ENCODE measurements around the gene AKNAD1. TPM values are rescaled to one million over a fixed set of nuclear protein-coding genes. Genes with fewer than 3 reads are reported as not detected.
"Not testable (repeated sequence)": the region's sequence is repeated elsewhere in the genome, so short reads cannot be mapped to it uniquely, and the experiment has no call there.

Gene AKNAD1
- total RNA-seq, 1 experiment from 2014 or later, result 7.2 TPM

DNA sequence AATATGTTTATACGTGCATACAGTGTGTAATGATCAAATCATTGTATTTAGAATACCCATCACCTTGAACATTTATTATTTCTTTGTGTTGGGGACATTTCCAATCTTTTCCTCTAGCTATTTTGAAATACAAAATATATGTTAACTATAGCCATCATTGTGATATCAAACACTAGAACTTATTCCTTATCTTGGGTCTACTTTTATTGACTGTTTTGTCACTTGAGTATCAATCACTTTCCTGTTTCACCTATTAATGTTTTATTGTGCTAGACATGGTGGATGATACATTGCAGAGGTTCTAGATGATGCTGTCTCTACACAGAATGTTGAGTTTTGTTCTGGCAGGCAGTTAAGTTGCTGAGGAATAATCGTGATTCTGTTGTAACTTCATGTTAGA is 64.5 kb downstream of the AKNAD1 start:
- no peak for DNase-seq (ENCODE audit: unreplicated experiment)
- H3K4me3 Mint-ChIP-seq (ENCODE audit: unreplicated experiment), result no peak overlapping the region
- ChIA-PET CTCF (interaction anchor here (0.7 to 1.4 kb wide), 2 partner anchors 24 to 100 kb away, joined by 3 to 4 read pairs; partner anchors contain the start of gene PRPF38B), POLR2A (interaction anchor here (0.8 kb wide), 1 partner anchor 10 kb away, joined by 3 read pairs; no protein-coding TSS in a partner anchor)
- intact Hi-C loops (cut with micrococcal nuclease), result no loop called here
- no peaks in the 10 kb centered on the region for H3K27me3 Mint-ChIP-seq (ENCODE audit: insufficient read depth, unreplicated experiment)
- peaks cover 77% of the 10 kb centered on the region for H3K36me3 Mint-ChIP-seq (ENCODE audit: insufficient read depth, unreplicated experiment)
- H3K9me3 Mint-ChIP-seq (ENCODE audit: unreplicated experiment), result peaks cover 15% of the 10 kb centered on the region
- no peaks in the 10 kb centered on the region for H3K4me1 Mint-ChIP-seq (ENCODE audit: insufficient read depth, unreplicated experiment)
- TF ChIP-seq, protein P1, sequence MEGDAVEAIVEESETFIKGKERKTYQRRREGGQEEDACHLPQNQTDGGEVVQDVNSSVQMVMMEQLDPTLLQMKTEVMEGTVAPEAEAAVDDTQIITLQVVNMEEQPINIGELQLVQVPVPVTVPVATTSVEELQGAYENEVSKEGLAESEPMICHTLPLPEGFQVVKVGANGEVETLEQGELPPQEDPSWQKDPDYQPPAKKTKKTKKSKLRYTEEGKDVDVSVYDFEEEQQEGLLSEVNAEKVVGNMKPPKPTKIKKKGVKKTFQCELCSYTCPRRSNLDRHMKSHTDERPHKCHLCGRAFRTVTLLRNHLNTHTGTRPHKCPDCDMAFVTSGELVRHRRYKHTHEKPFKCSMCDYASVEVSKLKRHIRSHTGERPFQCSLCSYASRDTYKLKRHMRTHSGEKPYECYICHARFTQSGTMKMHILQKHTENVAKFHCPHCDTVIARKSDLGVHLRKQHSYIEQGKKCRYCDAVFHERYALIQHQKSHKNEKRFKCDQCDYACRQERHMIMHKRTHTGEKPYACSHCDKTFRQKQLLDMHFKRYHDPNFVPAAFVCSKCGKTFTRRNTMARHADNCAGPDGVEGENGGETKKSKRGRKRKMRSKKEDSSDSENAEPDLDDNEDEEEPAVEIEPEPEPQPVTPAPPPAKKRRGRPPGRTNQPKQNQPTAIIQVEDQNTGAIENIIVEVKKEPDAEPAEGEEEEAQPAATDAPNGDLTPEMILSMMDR (IDR thresholded peaks at IDR 0.05; ENCODE audit: unreplicated experiment), result no peak
- no peak overlapping the region for H3K27ac Mint-ChIP-seq (ENCODE audit: low read depth, unreplicated experiment)
- BruUV-seq (replicated peaks), result no TSS peak

DNA sequence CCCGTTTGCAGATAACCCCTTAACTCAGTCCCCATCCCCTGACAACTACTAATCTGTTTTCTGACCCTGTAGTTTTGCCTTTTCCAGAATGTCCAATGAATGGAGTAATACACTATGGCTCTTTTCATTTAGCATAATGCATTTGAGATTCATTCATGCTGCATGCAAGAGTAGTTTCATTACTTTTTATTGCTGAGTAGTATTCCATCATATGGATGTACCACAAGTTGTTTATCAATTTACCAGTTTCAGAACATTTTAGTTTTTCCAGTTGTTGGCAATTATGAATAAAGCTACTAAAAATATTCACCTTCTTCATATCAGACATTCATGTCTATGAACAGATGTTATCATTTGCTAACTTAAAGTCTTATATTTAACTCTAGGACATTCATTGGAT is 65.1 kb downstream of the AKNAD1 start:
- H3K36me3 Mint-ChIP-seq (ENCODE audit: insufficient read depth, unreplicated experiment), result peaks cover 74% of the 10 kb centered on the region
- no peaks in the 10 kb centered on the region for H3K4me1 Mint-ChIP-seq (ENCODE audit: insufficient read depth, unreplicated experiment)
- POLR2A ChIA-PET, result interaction anchor here (0.8 kb wide), 1 partner anchor 10 kb away, joined by 3 read pairs; no protein-coding TSS in a partner anchor
- CTCF ChIA-PET, result interaction anchor here (1.4 kb wide), 1 partner anchor 25 kb away, joined by 4 read pairs; no protein-coding TSS in a partner anchor
- H3K4me3 Mint-ChIP-seq (ENCODE audit: unreplicated experiment), result no peak overlapping the region
- TF ChIP-seq, protein P1 (IDR thresholded peaks at IDR 0.05; ENCODE audit: unreplicated experiment), result no peak
- H3K27ac Mint-ChIP-seq (ENCODE audit: low read depth, unreplicated experiment), result no peak overlapping the region
- intact Hi-C loops (cut with micrococcal nuclease), result no loop called here
- no peaks in the 10 kb centered on the region for H3K27me3 Mint-ChIP-seq (ENCODE audit: insufficient read depth, unreplicated experiment)
- H3K9me3 Mint-ChIP-seq (ENCODE audit: unreplicated experiment), result peaks cover 15% of the 10 kb centered on the region
- DNase-seq (ENCODE audit: unreplicated experiment), result no peak
- BruUV-seq (replicated peaks), result no TSS peak

DNA sequence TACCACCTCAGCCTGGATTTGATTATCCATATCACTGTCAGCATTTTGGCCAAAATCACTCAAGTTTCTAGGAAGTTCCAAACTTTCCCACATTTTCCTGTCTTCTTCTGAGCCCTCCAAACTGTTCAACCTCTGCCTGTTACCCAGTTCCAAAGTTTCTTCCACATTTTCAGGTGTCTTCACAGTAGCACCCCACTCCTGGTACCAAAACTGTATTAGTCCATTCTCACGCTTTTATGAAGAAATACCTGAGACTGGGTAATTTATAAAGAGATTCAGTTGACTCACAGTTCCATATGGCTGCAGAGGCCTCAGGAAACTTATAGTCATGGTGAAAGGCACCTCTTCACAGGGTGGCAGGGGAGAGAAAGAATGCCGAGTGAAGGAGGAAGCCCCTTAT is 71.0 kb downstream of the AKNAD1 start:
- TF ChIP-seq, protein P1 (IDR thresholded peaks at IDR 0.05; ENCODE audit: unreplicated experiment), result no peak
- H3K36me3 Mint-ChIP-seq (ENCODE audit: insufficient read depth, unreplicated experiment), result peaks cover 82% of the 10 kb centered on the region
- ChIA-PET POLR2A (no interaction called here), CTCF (interaction anchor here (1.4 kb wide), 1 partner anchor 113 kb away, joined by 3 read pairs; no protein-coding TSS in a partner anchor)
- no peak overlapping the region for H3K27ac Mint-ChIP-seq (ENCODE audit: low read depth, unreplicated experiment)
- H3K4me3 Mint-ChIP-seq (ENCODE audit: unreplicated experiment), result no peak overlapping the region
- H3K27me3 Mint-ChIP-seq (ENCODE audit: insufficient read depth, unreplicated experiment), result no peaks in the 10 kb centered on the region
- no TSS peak for BruUV-seq (replicated peaks)
- DNase-seq (ENCODE audit: unreplicated experiment), result no peak
- H3K4me1 Mint-ChIP-seq (ENCODE audit: insufficient read depth, unreplicated experiment), result no peaks in the 10 kb centered on the region
- peaks cover 7% of the 10 kb centered on the region for H3K9me3 Mint-ChIP-seq (ENCODE audit: unreplicated experiment)
- intact Hi-C loops (cut with micrococcal nuclease), result no loop called here

DNA sequence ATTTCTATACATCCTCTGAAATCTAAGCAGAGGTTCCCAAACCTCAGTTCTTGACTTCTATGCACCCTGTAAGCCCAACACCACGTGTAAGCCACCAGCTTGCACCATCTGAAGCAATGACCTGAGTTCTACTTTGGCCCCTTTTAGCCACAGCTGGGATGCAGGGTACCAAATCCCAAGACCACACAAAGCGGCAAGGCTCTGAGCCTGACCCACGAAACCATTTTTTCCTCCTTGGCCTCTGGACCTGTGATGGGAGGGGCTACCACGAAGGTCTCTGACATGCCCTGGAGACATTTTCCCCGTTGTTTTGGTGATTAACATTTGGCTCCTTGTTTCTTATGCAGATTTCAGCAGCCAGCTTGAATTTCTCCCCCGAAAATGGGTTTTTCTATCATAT is 71.6 kb downstream of the AKNAD1 start:
- intact Hi-C loops (cut with micrococcal nuclease), result no loop called here
- Mint-ChIP-seq H3K27ac (ENCODE audit: low read depth, unreplicated experiment) (no peak overlapping the region), H3K36me3 (ENCODE audit: insufficient read depth, unreplicated experiment) (peaks cover 86% of the 10 kb centered on the region), H3K4me3 (ENCODE audit: unreplicated experiment) (no peak overlapping the region), H3K4me1 (ENCODE audit: insufficient read depth, unreplicated experiment) (no peaks in the 10 kb centered on the region), H3K9me3 (ENCODE audit: unreplicated experiment) (peaks cover 7% of the 10 kb centered on the region), H3K27me3 (ENCODE audit: insufficient read depth, unreplicated experiment) (no peaks in the 10 kb centered on the region)
- ChIA-PET CTCF (interaction anchor here (0.5 kb wide), 1 partner anchor 37 kb away, joined by 3 read pairs; no protein-coding TSS in a partner anchor), POLR2A (no interaction called here)
- no TSS peak for BruUV-seq (replicated peaks)
- no peak for DNase-seq (ENCODE audit: unreplicated experiment)
- TF ChIP-seq, protein P1 (IDR thresholded peaks at IDR 0.05; ENCODE audit: unreplicated experiment), result no peak

DNA sequence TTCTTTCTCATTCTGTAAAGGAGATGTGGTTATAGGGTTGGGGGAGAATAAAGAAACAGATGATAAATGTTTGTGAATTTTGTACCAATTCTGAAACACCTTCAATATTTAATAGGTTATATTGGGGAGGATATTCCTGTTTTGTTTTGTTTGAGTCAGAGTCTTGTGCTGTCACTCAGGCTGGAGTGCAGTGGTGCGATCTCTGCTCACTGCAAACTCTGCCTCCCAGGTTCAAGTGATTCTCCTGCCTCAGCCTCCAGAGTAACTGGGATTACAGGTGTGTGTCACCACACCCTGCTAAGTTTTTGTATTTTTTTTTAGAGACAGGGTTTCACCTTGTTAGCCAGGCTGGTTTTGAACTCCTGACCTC is 75.3 kb downstream of the AKNAD1 start:
- POLR2A ChIA-PET, result interaction anchor here (1.1 kb wide), 1 partner anchor 27 kb away, joined by 5 read pairs; no protein-coding TSS in a partner anchor
- intact Hi-C loops (cut with micrococcal nuclease); H3K27ac Mint-ChIP-seq (ENCODE audit: low read depth, unreplicated experiment); CTCF ChIA-PET; H3K27me3 Mint-ChIP-seq (ENCODE audit: insufficient read depth, unreplicated experiment); H3K4me1 Mint-ChIP-seq (ENCODE audit: insufficient read depth, unreplicated experiment); H3K9me3 Mint-ChIP-seq (ENCODE audit: unreplicated experiment); BruUV-seq (replicated peaks); DNase-seq (ENCODE audit: unreplicated experiment); H3K4me3 Mint-ChIP-seq (ENCODE audit: unreplicated experiment): not testable (repeated sequence)
- H3K36me3 Mint-ChIP-seq (ENCODE audit: insufficient read depth, unreplicated experiment), result peaks cover 76% of the 10 kb centered on the region
